HUES64 (cell line): ENCODE measurements around the gene HECW1.

Experiments used
- H3K27ac ChIP-seq: 2 replicates; pipeline ENCODE4 v1.7.0; 2013; ENCODE audit warnings: low read depth, low read length, inconsistent platforms
- H3K27me3 ChIP-seq: 2 replicates; pipeline ENCODE4 v1.6.1; 2013; ENCODE audit warnings: mild to moderate bottlenecking, low read length; ENCODE audit not compliant: insufficient read depth
- H3K36me3 ChIP-seq: 2 replicates; pipeline ENCODE4 v1.6.1; 2013; ENCODE audit warnings: mild to moderate bottlenecking, low read length; ENCODE audit not compliant: insufficient read depth
- H3K4me1 ChIP-seq: 2 replicates; pipeline ENCODE4 v1.6.1; 2013; ENCODE audit warnings: mild to moderate bottlenecking, low read length, moderate library complexity; ENCODE audit not compliant: insufficient read depth
- H3K4me3 ChIP-seq: 2 replicates; pipeline ENCODE4 v1.5.1; 2013; ENCODE audit warnings: mild to moderate bottlenecking, low read length, moderate library complexity
- H3K9ac ChIP-seq: 2 replicates; pipeline ENCODE4 v1.6.1; 2013; ENCODE audit warnings: mild to moderate bottlenecking, low read depth, low read length
- H3K9me3 ChIP-seq: 2 replicates; pipeline ENCODE4 v1.6.1; 2013; ENCODE audit warnings: low read depth, low read length; ENCODE audit not compliant: insufficient read depth
- WGBS: fragments of 150-250, 120-280 bp; methylation state at CpG from one replicate; pipeline ENCODE4 v1.1.7; 2013; ENCODE audit warnings: missing lambda C conversion rate; 5-methylcytosine and 5-hydroxymethylcytosine counted together

Gene HECW1

GRCh38 chr7:43309706-43310022 lies 197.2 kb downstream of the HECW1 start:
- 93% methylated on average over 2 of the region's 2 CpGs for WGBS
- Histone ChIP-seq H3K9ac (no peak overlapping the region), H3K27me3 (no peaks in the 10 kb centered on the region), H3K4me3 (no peak overlapping the region), H3K27ac (no peak overlapping the region), H3K9me3 (no peaks in the 10 kb centered on the region), H3K4me1 (no peaks in the 10 kb centered on the region), H3K36me3 (no peaks in the 10 kb centered on the region)

- H3K4me3 ChIP-seq, result no peak overlapping the region
- H3K9ac ChIP-seq, result no peak overlapping the region
- no peaks in the 10 kb centered on the region for H3K27me3 ChIP-seq
- H3K27ac ChIP-seq, result no peak overlapping the region
- no peaks in the 10 kb centered on the region for H3K36me3 ChIP-seq
- 90% methylated on average over 5 of the region's 5 CpGs for WGBS
- H3K9me3 ChIP-seq, result no peaks in the 10 kb centered on the region
- no peaks in the 10 kb centered on the region for H3K4me1 ChIP-seq
These were observed 198.6 kb downstream of the HECW1 start for GRCh38 chr7:43311052-43311451.

- no peak overlapping the region for H3K9ac ChIP-seq
- H3K9me3 ChIP-seq, result no peaks in the 10 kb centered on the region
- 0 out of 2 replicates have a peak, but pooled peaks cover under 1% of the 10 kb centered on the region for H3K4me1 ChIP-seq
- WGBS, result 97% methylated on average over 22 of the region's 22 CpGs
- H3K36me3 ChIP-seq, result no peaks in the 10 kb centered on the region
- H3K27ac ChIP-seq, result no peak overlapping the region
- no peaks in the 10 kb centered on the region for H3K27me3 ChIP-seq
- no peak overlapping the region for H3K4me3 ChIP-seq
These were observed 199.2 kb downstream of the HECW1 start for GRCh38 chr7:43311694-43312093.

GRCh38 chr7:43313628-43314378 lies 201.4 kb downstream of the HECW1 start:
- Histone ChIP-seq H3K27ac (no peak overlapping the region), H3K9me3 (no peaks in the 10 kb centered on the region), H3K36me3 (no peaks in the 10 kb centered on the region), H3K27me3 (no peaks in the 10 kb centered on the region), H3K4me1 (0 out of 2 replicates have a peak, but pooled peaks cover 6% of the 10 kb centered on the region), H3K9ac (no peak overlapping the region), H3K4me3 (no peak overlapping the region)
- 95% methylated on average over 9 of the region's 9 CpGs for WGBS

GRCh38 chr7:43314379-43315158 lies 202.1 kb downstream of the HECW1 start:
- Histone ChIP-seq H3K27ac (no peak overlapping the region), H3K27me3 (no peaks in the 10 kb centered on the region), H3K36me3 (no peaks in the 10 kb centered on the region), H3K9me3 (no peaks in the 10 kb centered on the region), H3K4me1 (0 out of 2 replicates have a peak, but pooled peaks cover 6% of the 10 kb centered on the region), H3K9ac (no peak overlapping the region), H3K4me3 (no peak overlapping the region)
- 93% methylated on average over 6 of the region's 7 CpGs for WGBS

GRCh38 chr7:43317075-43317474 lies 204.6 kb downstream of the HECW1 start:
- 78% methylated on average over 6 of the region's 6 CpGs for WGBS

GRCh38 chr7:43318188-43318770 lies 205.8 kb downstream of the HECW1 start:
- Histone ChIP-seq H3K9ac (no peak overlapping the region), H3K36me3 (no peaks in the 10 kb centered on the region), H3K27me3 (no peaks in the 10 kb centered on the region), H3K9me3 (no peaks in the 10 kb centered on the region), H3K27ac (no peak overlapping the region), H3K4me3 (no peak overlapping the region), H3K4me1 (0 out of 2 replicates have a peak, but pooled peaks cover 6% of the 10 kb centered on the region)
- WGBS, result 94% methylated on average over 3 of the region's 3 CpGs

More at GRCh38 chr7:43317075-43317474, 204.6 kb downstream of the HECW1 start:
- H3K27ac ChIP-seq, result no peak overlapping the region
- H3K36me3 ChIP-seq, result no peaks in the 10 kb centered on the region
- H3K9ac ChIP-seq, result no peak overlapping the region
- no peaks in the 10 kb centered on the region for H3K27me3 ChIP-seq
- 0 out of 2 replicates have a peak, but pooled peaks cover 6% of the 10 kb centered on the region for H3K4me1 ChIP-seq
- H3K4me3 ChIP-seq, result no peak overlapping the region
- no peaks in the 10 kb centered on the region for H3K9me3 ChIP-seq

- WGBS, result 92% methylated on average over 14 of the region's 14 CpGs
These were observed 213.1 kb downstream of the HECW1 start for GRCh38 chr7:43325595-43325994.

GRCh38 chr7:43328336-43328735 lies 215.9 kb downstream of the HECW1 start:
- no peaks in the 10 kb centered on the region for H3K9me3 ChIP-seq
- H3K27ac ChIP-seq, result no peak overlapping the region
- no peak overlapping the region for H3K9ac ChIP-seq
- WGBS, result 93% methylated on average over 9 of the region's 9 CpGs
- no peaks in the 10 kb centered on the region for H3K27me3 ChIP-seq
- no peaks in the 10 kb centered on the region for H3K36me3 ChIP-seq
- H3K4me3 ChIP-seq, result no peak overlapping the region
- no peaks in the 10 kb centered on the region for H3K4me1 ChIP-seq

More at GRCh38 chr7:43325595-43325994, 213.1 kb downstream of the HECW1 start:
- Histone ChIP-seq H3K4me1 (no peaks in the 10 kb centered on the region), H3K27me3 (no peaks in the 10 kb centered on the region), H3K36me3 (no peaks in the 10 kb centered on the region), H3K4me3 (no peak overlapping the region), H3K9me3 (no peaks in the 10 kb centered on the region), H3K27ac (no peak overlapping the region), H3K9ac (no peak overlapping the region)

- Histone ChIP-seq H3K9ac (no peak overlapping the region), H3K4me1 (no peaks in the 10 kb centered on the region), H3K4me3 (no peak overlapping the region), H3K27ac (no peak overlapping the region), H3K9me3 (no peaks in the 10 kb centered on the region), H3K27me3 (no peaks in the 10 kb centered on the region), H3K36me3 (no peaks in the 10 kb centered on the region)
- 87% methylated on average over 6 of the region's 6 CpGs for WGBS
These were observed 216.4 kb downstream of the HECW1 start for GRCh38 chr7:43328785-43329380.
